Prostate gland (tissue), 2 donors: ENCODE measurements around the gene ARID5A. TPM values are rescaled to one million over a fixed set of nuclear protein-coding genes. Genes with fewer than 3 reads are reported as not detected.

Experiments
- DNase-seq: peaks from one replicate; pipeline ENCODE4 v3.0.0-alpha.2; 2019; ENCODE audit warnings: low spot score
- H3K27ac ChIP-seq, 2 donors: fragments of 200-600 bp; sonication (generic); 2 replicates each; pipeline ENCODE4 v1.5.1; 2017 to 2019
- H3K27me3 ChIP-seq: fragments of 200-600 bp; sonication (generic); replicated peaks from 2 replicates; pipeline ENCODE4 v1.5.1; 2019; ENCODE audit not compliant: insufficient read depth
- H3K36me3 ChIP-seq, 2 donors: fragments of 200-600 bp; sonication (generic); 1 replicate in 1 of 2; 2 replicates in 1 of 2; pipeline versions ENCODE4 v1.5.1 to v1.8.1; 2017 to 2019
- H3K4me1 ChIP-seq: fragments of 200-600 bp; sonication (generic); replicated peaks from 2 replicates; pipeline ENCODE4 v1.5.1; 2019
- H3K4me3 ChIP-seq, 2 donors: fragments of 200-600 bp; sonication (generic); 2 replicates each; pipeline ENCODE4 v1.5.1; 2017 to 2019
- H3K9me3 ChIP-seq: fragments of 200-600 bp; sonication (generic); 2 replicates; pipeline ENCODE4 v1.5.1; 2017
- CTCF ChIP-seq, 4 experiments: fragments of 200-600 bp in 2 of 4; fragments of 450-650 bp in 2 of 4; sonication (generic) in 2 of 4; IDR thresholded peaks; 1 replicate in 3 of 4; 2 replicates in 1 of 4; pipeline ENCODE4 v1.5.1; 2016 to 2019; ENCODE audit warnings: antibody characterized with exemption in 4 of 4, mild to moderate bottlenecking in 2 of 4, moderate library complexity in 2 of 4
- POLR2A ChIP-seq: fragments of 450-650 bp; IDR thresholded peaks from one replicate; pipeline ENCODE4 v1.6.1; 2016; ENCODE audit warnings: antibody characterized with exemption, mild to moderate bottlenecking
- POLR2AphosphoS5 ChIP-seq: sonication (generic); formaldehyde crosslinking; IDR thresholded peaks from one replicate; pipeline ENCODE4 v1.6.1; 2017; ENCODE audit warnings: antibody characterized with exemption
- WGBS: methylation state at CpG from one replicate; pipeline ENCODE4 v1.1.5; 2018; 5-methylcytosine and 5-hydroxymethylcytosine counted together
- intact Hi-C: fragments of 100-400 bp; cut with DNase I; formaldehyde crosslinking; loops from one replicate; pipeline ENCODE4 v1.14.2; 2022
- total RNA-seq, 2 donors: library from RNA; depleted of rRNA; stranded (reverse); fragments of >200 nt; gene quantifications; one replicate each; pipeline ENCODE4 v1.1.0, GENCODE V29; 2016

Gene ARID5A, protein sequence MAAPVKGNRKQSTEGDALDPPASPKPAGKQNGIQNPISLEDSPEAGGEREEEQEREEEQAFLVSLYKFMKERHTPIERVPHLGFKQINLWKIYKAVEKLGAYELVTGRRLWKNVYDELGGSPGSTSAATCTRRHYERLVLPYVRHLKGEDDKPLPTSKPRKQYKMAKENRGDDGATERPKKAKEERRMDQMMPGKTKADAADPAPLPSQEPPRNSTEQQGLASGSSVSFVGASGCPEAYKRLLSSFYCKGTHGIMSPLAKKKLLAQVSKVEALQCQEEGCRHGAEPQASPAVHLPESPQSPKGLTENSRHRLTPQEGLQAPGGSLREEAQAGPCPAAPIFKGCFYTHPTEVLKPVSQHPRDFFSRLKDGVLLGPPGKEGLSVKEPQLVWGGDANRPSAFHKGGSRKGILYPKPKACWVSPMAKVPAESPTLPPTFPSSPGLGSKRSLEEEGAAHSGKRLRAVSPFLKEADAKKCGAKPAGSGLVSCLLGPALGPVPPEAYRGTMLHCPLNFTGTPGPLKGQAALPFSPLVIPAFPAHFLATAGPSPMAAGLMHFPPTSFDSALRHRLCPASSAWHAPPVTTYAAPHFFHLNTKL
- total RNA-seq, result 10 to 100 TPM; 23.0 to 54.6 TPM

GRCh38 chr2:96536445-96537065 is at the start of gene ARID5A:
ARID5A (plus strand) TSS chr2:96536752; CDS start chr2:96536827, 75 bp downstream.
- intact Hi-C loops, result loop anchor here (5.0 to 10.0 kb wide), 4 partner anchors 101 to 418 kb away; partner anchors contain the start of genes KANSL3 and STARD7
- DNase-seq, result peak; percentile 93
- WGBS, result 2% methylated on average over 54 of the region's 69 CpGs
- H3K27ac ChIP-seq, result peak within 1 kb of the TSS; percentile 86 to 87
- H3K27me3 ChIP-seq, result no peaks in the 10 kb centered on the region
- no peaks in the 10 kb centered on the region for H3K36me3 ChIP-seq
- TF ChIP-seq POLR2A, result peak; percentile 99
- peak in 3 of 4 experiments; percentile 14 to 68 (median 66) for TF ChIP-seq CTCF (IDR thresholded peaks at IDR 0.05)
- peak; percentile 90 for TF ChIP-seq POLR2AphosphoS5
- peak within 1 kb of the TSS; percentile 63 to 64 for H3K4me3 ChIP-seq
- no peaks in the 10 kb centered on the region for H3K9me3 ChIP-seq
- peaks cover 15% of the 10 kb centered on the region for H3K4me1 ChIP-seq

DNA sequence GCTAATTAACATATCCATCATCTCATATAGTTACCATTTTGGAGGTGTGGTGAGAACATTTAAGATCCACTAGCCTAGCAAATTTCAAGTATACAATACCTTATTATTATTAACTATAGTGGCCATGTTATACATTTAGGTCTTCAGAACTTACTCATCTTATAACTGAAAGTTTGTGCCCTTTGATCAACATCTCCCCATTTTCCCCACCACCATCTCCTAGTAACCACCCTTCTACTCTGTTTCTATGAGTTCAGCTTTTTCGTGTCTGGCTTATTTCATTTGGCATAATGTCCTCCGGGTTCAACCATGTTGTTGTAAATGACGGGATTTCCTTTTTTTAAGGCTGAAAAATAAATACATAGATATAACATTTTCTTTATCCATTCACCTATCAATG is 47.3 kb upstream of the ARID5A start:
- no peak overlapping the region for H3K4me3 ChIP-seq
- WGBS, result 93% methylated on average over 3 of the region's 3 CpGs
- H3K27ac ChIP-seq, result no peak overlapping the region
- intact Hi-C loops, result no loop called here
- no peaks in the 10 kb centered on the region for H3K9me3 ChIP-seq
- TF ChIP-seq POLR2A, result no peak
- TF ChIP-seq POLR2AphosphoS5, result no peak
- no peak for TF ChIP-seq CTCF (IDR thresholded peaks at IDR 0.05)
- H3K27me3 ChIP-seq, result no peaks in the 10 kb centered on the region
- H3K36me3 ChIP-seq, result no peaks in the 10 kb centered on the region
- H3K4me1 ChIP-seq, result no peaks in the 10 kb centered on the region
- no peak for DNase-seq

GRCh38 chr2:96489663-96490062 is 46.9 kb upstream of the ARID5A start:
- intact Hi-C loops, result no loop called here
- H3K4me1 ChIP-seq, result no peaks in the 10 kb centered on the region
- H3K4me3 ChIP-seq, result no peak overlapping the region
- no peaks in the 10 kb centered on the region for H3K9me3 ChIP-seq
- TF ChIP-seq CTCF (IDR thresholded peaks at IDR 0.05), result no peak
- TF ChIP-seq POLR2AphosphoS5, result no peak
- TF ChIP-seq POLR2A, result no peak
- no peaks in the 10 kb centered on the region for H3K27me3 ChIP-seq
- WGBS, result 94% methylated on average over 1 of the region's 1 CpG
- no peak for DNase-seq
- no peak overlapping the region for H3K27ac ChIP-seq
- H3K36me3 ChIP-seq, result no peaks in the 10 kb centered on the region

- Histone ChIP-seq H3K4me3 (no peak overlapping the region), H3K9me3 (no peaks in the 10 kb centered on the region), H3K27ac (no peak overlapping the region), H3K36me3 (no peaks in the 10 kb centered on the region), H3K27me3 (no peaks in the 10 kb centered on the region), H3K4me1 (no peaks in the 10 kb centered on the region)
- TF ChIP-seq CTCF (IDR thresholded peaks at IDR 0.05) (no peak), POLR2AphosphoS5 (no peak), POLR2A (no peak)
- intact Hi-C loops, result no loop called here
- no peak for DNase-seq
- WGBS, result 100% methylated on average over 1 of the region's 1 CpG
Measured at GRCh38 chr2:96491860-96492497, 44.6 kb upstream of the ARID5A start.
